ENCODE measurements around the gene MYOM1.

The MYOM1 gene

GRCh38 chr18:3183103-3183717, 36.6 kb downstream of the MYOM1 start:
- DNase-seq, result no peak

DNA sequence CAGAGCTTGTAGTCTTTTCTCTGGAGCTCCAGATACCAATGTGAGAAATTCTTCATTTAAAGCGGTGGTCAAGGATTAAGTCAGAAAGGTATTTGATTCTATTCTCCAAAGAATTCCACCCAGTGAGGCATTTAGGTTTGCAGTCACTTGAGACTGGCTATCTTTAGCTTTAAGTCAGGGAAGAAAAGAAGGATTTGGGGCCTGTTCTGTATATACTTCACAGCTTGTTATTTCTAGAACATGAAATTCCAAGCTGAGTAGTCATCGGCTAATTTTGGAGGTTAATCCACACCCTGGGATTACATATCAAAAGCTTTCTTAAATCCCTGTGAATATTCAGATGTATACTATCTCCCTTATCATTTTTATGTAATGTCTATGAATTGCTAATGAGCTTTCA, 39.4 kb downstream of the MYOM1 start:
- DNase-seq, result no peak

GRCh38 chr18:3179430-3180089, 40.2 kb downstream of the MYOM1 start:
- DNase-seq, result no peak

- DNase-seq, result no peak
These were observed 41.7 kb downstream of the MYOM1 start for GRCh38 chr18:3177902-3178687.

DNA sequence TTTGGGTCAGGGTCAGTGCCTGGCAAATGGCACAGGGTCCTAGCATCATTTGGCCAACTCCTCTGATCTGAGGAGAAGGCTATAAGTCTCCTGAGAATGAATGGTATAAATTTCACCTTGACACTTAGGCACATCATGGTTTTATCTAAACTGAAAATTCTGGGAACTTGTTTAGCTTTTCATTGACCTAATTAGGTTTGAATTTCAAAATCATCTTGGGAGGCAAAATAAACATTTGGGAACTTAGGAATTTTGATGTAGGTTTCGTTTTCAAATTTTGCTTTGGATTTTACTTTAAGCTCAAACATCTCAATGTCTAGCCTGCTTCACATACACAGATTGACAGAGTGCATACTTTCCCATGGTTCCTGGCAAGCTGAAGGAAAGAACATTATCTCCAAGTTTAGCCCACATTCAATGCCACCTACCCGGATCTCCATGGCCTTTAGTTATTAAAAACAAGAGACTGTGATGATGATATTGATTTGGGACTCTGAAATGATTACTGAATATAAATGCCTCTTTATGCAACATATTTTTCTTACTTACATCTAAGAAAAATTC, 44.5 kb downstream of the MYOM1 start:
- DNase-seq, result no peak

- DNase-seq, result no peak
These were observed 47.7 kb downstream of the MYOM1 start for GRCh38 chr18:3172097-3172496.

DNA sequence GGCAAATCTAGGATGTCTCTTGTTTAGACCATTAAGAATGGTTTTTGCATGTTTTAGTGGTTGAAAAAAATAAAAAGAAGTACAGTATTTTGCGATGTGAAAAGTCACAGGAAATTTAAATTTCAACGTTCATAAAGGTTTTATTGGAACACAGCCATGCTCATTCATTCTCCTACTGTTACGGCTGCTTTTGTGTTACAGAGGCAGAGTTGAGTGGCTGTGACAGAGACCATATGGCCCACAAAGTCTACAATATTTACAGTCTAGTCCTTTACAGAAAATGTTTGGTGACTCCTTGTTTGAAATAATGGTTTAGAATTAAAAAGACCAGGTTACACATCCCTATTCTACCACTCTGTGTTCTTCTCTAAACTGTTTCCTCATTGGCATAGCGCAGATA, 48.1 kb downstream of the MYOM1 start:
- DNase-seq, result no peak

- no peak for DNase-seq
These were observed 49.2 kb downstream of the MYOM1 start for GRCh38 chr18:3170441-3171161.

- no peak for DNase-seq
These were observed 55.4 kb downstream of the MYOM1 start for GRCh38 chr18:3164381-3164780.

- no peak for DNase-seq
These were observed 55.8 kb downstream of the MYOM1 start for GRCh38 chr18:3163968-3164367.

- no peak for DNase-seq
These were observed 57.6 kb downstream of the MYOM1 start for GRCh38 chr18:3162181-3162580.

GRCh38 chr18:3159830-3160229, 59.9 kb downstream of the MYOM1 start:
- no peak for DNase-seq

- no peak for DNase-seq
These were observed 62.2 kb downstream of the MYOM1 start for GRCh38 chr18:3157606-3158005.

DNA sequence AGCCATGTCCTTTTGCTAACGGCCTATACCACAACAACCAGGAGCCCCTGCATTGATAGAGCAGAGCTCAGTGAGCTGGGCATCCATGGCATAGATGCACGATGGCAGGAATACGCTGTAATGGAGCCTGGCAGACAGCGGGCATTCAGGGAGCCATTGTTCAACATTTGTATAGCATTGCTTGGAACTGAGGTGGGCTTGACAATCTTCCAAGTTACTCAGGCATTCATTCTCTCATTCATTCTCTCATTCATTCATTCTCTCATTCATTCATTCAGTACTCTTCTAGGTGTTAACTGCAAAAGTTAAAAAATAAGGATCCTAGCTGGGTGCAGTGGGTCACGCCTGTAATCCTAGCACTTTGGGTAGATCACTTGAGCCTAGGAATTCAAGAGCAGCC, 62.7 kb downstream of the MYOM1 start:
- DNase-seq, result no peak

GRCh38 chr18:3156325-3156640, 63.5 kb downstream of the MYOM1 start:
- DNase-seq, result no peak

DNA sequence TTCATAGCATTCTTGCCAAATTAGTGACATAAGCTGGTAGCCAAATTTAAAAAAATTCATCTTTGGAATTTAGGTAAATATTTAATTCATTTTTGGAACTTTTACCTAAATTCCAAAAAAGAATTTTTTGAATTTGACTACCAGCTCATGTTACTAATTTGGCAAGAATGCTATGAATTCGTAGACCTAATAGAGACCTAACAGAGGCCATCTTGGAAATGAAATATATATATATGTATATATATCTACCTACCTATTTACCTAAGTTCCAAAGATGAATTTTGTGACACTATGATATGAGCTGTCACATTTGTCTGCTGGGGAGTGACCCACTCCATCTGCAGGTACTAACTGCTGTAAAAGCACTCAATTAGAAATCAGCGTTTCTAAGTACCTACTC, 65.6 kb downstream of the MYOM1 start:
- DNase-seq, result no peak

GRCh38 chr18:3153107-3153704, 66.6 kb downstream of the MYOM1 start:
- DNase-seq, result no peak

- no peak for DNase-seq
These were observed 67.5 kb downstream of the MYOM1 start for GRCh38 chr18:3152294-3152693.

DNA sequence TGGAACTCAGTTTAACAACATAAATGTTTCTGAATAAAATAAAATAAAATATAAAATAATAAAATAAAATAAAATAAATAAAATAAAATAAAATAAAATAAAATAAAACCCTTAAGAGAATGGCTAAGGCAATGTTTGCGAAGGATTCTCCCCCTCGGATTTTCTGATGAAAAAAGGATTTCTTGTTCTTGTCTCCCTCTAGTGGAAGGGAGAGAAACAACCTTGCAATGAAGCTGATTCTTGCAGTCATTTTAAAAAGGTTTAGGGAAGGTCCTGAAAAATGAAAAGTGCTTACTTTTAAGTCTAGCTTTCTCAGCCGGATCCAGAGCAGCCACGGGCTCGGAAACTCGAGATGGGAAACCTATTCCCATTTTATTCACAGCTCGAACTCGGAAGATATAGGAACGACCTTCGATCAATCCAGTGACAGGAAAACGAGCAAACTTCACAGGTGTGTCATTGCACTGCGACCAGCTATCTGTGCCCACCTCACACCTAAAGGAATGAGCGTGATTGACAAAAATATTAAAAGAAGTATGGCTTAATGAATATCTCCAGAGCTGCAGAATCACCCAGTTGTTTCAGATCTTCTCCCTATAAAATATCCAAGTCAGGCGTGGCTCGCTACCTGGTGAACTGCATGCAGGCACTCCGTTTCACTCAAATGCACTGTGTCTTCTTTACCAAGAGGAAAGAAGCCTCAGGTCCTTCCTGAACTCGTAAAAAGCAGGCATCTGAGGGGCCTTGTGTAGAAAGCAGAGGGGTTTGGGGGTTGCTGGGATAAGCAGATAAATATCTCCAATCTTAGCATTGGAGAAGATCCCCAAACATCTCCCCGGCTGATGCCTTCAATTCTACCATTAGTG, 68.1 kb downstream of the MYOM1 start:
- peak; percentile 48 for DNase-seq

- no peak for DNase-seq
These were observed 69.1 kb downstream of the MYOM1 start for GRCh38 chr18:3150688-3151087.

DNA sequence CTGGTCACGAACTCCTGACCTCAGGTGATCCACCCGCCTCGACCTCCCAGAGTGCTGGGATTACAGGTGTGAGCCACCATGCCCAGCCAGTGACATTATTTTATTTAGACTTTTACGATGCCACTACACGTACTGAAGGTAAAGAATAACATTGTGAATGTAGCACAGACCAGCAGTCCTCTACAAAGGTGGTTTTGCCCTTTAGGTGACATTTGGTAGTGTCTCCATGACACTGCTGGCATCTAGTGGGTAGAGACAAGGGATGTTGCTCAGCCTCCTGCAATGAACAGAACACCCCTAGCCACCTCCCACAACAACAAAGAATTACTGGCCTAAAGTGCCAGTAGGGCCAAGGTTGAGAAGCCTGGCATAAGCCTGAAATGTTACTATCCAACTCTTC, 69.5 kb downstream of the MYOM1 start:
- DNase-seq, result no peak
